Keratinocyte (primary cell): Measurements from ENCODE around the gene RHBDD1.

Source experiments
- CTCF ChIP-seq, 3 experiments: IDR thresholded peaks in 1 of 3; conservative IDR thresholded peaks in 1 of 3; optimal IDR thresholded peaks in 1 of 3; 2 replicates in 2 of 3; 3 replicates in 1 of 3; pipeline versions ENCODE3 to v1.5.1; 2011; ENCODE audit warnings: low read length in 3 of 3, mild to moderate bottlenecking in 3 of 3, moderate library complexity in 2 of 3, control low read depth in 1 of 3, inconsistent platforms in 1 of 3; ENCODE audit not compliant: insufficient read depth in 2 of 3; ENCODE audit errors: extremely low read depth in 1 of 3
- EZH2 ChIP-seq: IDR thresholded peaks from one replicate; pipeline ENCODE4 v1.6.1; 2012; ENCODE audit warnings: inconsistent platforms, mild to moderate bottlenecking, low read length, moderate library complexity

GRCh38 chr2:226802573-226802972 is 33.3 kb upstream of the RHBDD1 start:
- TF ChIP-seq CTCF (optimal IDR thresholded peaks at IDR 0.05 in 1 of 3, IDR thresholded peaks at IDR 0.05 in 1 of 3, conservative IDR thresholded peaks at IDR 0.05 in 1 of 3; ENCODE audit: extremely low read depth in 1 of 3, insufficient read depth in 2 of 3, low read length in 3 of 3) (peak in 2 of 3 experiments; percentile 16 to 64), EZH2 (no peak)
